Measurements from ENCODE around the gene STK39. TPM values are rescaled to one million over a fixed set of nuclear protein-coding genes. Genes with fewer than 3 reads are reported as not detected.
A peak's percentile ranks its signal among the peaks of the same experiment; 100 is the strongest.

The STK39 gene
- polyA plus RNA-seq (2013) = 10.2 TPM

DNA sequence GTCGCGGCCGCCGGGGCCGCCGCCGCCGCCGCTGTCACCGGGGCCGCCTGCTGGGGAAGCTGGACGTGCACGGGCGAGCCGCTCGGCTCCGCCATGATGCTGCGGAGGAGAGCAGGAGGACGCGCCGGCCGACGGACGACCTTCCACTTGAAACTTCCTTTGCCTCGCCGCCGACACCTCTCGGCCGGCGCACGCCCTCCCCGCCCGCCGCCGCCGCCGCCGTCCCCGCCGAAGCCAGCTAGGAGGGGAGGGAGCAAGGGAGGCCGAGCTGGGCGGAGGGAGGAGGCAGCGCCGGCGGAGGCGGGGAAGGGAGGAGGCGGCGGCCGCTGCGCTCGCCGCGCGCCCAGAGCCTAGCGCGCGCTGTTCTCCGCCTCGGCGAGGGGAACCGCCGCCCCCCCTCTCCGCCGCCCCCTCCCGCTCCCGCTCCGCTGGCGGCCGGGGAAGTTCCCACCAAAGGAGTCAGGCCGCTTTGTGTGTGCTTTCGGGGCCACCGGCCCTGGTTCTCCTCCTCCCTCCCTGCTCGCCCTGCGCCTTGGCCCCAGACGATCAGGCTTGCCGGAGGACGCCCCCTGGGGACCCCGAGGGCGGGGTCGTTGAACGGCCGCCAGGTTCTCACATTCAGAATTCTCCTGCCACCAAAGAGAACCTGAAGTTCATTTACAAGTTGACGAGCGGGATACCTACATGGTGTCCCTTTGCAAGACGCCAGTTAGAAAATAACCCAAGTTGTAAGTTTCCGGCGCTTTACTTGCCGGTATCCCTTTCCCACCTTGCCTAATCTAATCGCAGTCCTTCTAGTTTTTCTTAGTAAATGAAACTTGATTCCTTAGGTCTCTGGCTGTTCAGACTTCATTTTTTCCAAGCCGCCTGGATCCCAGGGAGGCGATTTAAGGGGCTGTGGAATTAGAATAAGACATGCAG lies at the start of gene STK39:
Gene STK39 (minus strand): TSS at position 255 of the 921 bp plus-strand sequence. CDS start 160 bp downstream, at position 95.
- peak within 1 kb of the TSS; percentile 66 to 83 (median 79) for H3K4me3 ChIP-seq (ENCODE audit: control insufficient read depth in 1 of 7, extremely low read depth in 1 of 7, insufficient read depth in 4 of 7, low read depth in 2 of 7, low read length in 6 of 7)
- H3K27me3 ChIP-seq (replicated peaks in 2 of 5; ENCODE audit: control insufficient read depth in 4 of 5, insufficient read depth in 5 of 5, low read length in 4 of 5) = no peaks in the 10 kb centered on the region
- DNase-seq = peak; percentile 76 to 91 (median 90)
- H3K9me3 ChIP-seq (ENCODE audit: control extremely low read depth in 1 of 5, control insufficient read depth in 4 of 5, insufficient read depth in 2 of 5, low read depth in 1 of 5, low read length in 4 of 5) = no peaks in the 10 kb centered on the region
- peaks cover 0 to 24% (median 12%) of the 10 kb centered on the region in 4 experiments for H3K4me1 ChIP-seq (ENCODE audit: control extremely low read depth in 1 of 4, control insufficient read depth in 4 of 4, insufficient read depth in 4 of 4, low read length in 3 of 4)
- peak within 1 kb of the TSS; percentile 33 to 68 for H3K27ac ChIP-seq (ENCODE audit: insufficient read depth in 1 of 2, low read depth in 1 of 2, low read length in 2 of 2, poor library complexity in 1 of 2, severe bottlenecking in 2 of 2)
- CTCF ChIA-PET = interaction anchor here (0.6 kb wide), 1 partner anchor 128 kb away, joined by 5 read pairs; no protein-coding TSS in a partner anchor
- POLR2A ChIA-PET = no interaction called here
- WGBS (ENCODE audit: insufficient coverage) = 0% methylated on average over 56 of the region's 91 CpGs
- no peaks in the 10 kb centered on the region for H3K36me3 ChIP-seq (ENCODE audit: control insufficient read depth in 4 of 4, insufficient read depth in 4 of 4, low read length in 3 of 4)

DNA sequence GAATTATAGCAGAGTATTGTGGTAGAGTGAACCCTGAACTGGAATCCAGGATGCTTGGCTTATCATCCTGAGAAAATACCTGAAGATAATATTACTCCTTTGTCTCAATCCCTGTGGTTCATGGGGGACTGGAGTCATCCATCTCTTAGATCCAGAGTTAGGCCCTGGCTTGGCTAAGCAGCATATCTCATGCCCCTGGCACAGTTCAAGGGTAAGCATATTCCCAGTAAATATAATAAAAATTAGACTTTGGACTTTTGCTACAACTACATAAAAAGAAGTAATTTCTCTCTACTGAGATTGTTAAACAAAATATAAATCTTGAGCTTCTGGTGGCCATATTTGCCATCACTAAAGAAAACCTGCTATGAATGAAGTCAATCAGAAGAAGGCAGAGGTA lies 47.7 kb upstream of the STK39 start:
- DNase-seq = no peak
- Histone ChIP-seq H3K4me3 (ENCODE audit: control insufficient read depth in 1 of 7, extremely low read depth in 1 of 7, insufficient read depth in 4 of 7, low read depth in 2 of 7, low read length in 6 of 7) (no peak overlapping the region), H3K27ac (ENCODE audit: insufficient read depth in 1 of 2, low read depth in 1 of 2, low read length in 2 of 2, poor library complexity in 1 of 2, severe bottlenecking in 2 of 2) (no peak overlapping the region), H3K9me3 (ENCODE audit: control extremely low read depth in 1 of 5, control insufficient read depth in 4 of 5, insufficient read depth in 2 of 5, low read depth in 1 of 5, low read length in 4 of 5) (no peaks in the 10 kb centered on the region), H3K4me1 (ENCODE audit: control extremely low read depth in 1 of 4, control insufficient read depth in 4 of 4, insufficient read depth in 4 of 4, low read length in 3 of 4) (no peaks in the 10 kb centered on the region), H3K36me3 (ENCODE audit: control insufficient read depth in 4 of 4, insufficient read depth in 4 of 4, low read length in 3 of 4) (no peaks in the 10 kb centered on the region), H3K27me3 (replicated peaks in 2 of 5; ENCODE audit: control insufficient read depth in 4 of 5, insufficient read depth in 5 of 5, low read length in 4 of 5) (no peaks in the 10 kb centered on the region)
- ChIA-PET POLR2A (no interaction called here), CTCF (interaction anchor here (1.3 kb wide), 1 partner anchor 9 kb away, joined by 3 read pairs; no protein-coding TSS in a partner anchor)

DNA sequence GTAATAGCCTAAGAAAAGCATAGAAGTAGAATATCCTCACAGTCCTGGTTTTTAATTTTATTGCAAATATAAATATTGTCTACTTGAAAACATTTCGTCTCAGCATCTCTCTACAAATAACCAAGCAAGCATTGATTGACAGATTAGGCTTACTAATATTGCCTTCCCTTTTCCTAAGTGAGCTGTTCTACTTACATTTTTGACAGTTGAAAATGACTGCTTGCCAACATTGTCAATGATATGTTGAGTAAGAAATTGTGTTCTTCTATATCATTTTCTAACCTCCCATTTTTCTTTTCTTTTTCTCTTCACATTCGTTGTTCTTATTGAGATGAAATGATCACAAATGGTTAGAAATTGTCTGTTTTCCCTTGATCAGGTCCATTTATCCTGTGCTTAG lies 47.0 kb upstream of the STK39 start:
- Histone ChIP-seq H3K4me1 (ENCODE audit: control extremely low read depth in 1 of 4, control insufficient read depth in 4 of 4, insufficient read depth in 4 of 4, low read length in 3 of 4) (no peaks in the 10 kb centered on the region), H3K27me3 (replicated peaks in 2 of 5; ENCODE audit: control insufficient read depth in 4 of 5, insufficient read depth in 5 of 5, low read length in 4 of 5) (no peaks in the 10 kb centered on the region), H3K4me3 (ENCODE audit: control insufficient read depth in 1 of 7, extremely low read depth in 1 of 7, insufficient read depth in 4 of 7, low read depth in 2 of 7, low read length in 6 of 7) (no peak overlapping the region), H3K36me3 (ENCODE audit: control insufficient read depth in 4 of 4, insufficient read depth in 4 of 4, low read length in 3 of 4) (no peaks in the 10 kb centered on the region), H3K27ac (ENCODE audit: insufficient read depth in 1 of 2, low read depth in 1 of 2, low read length in 2 of 2, poor library complexity in 1 of 2, severe bottlenecking in 2 of 2) (no peak overlapping the region), H3K9me3 (ENCODE audit: control extremely low read depth in 1 of 5, control insufficient read depth in 4 of 5, insufficient read depth in 2 of 5, low read depth in 1 of 5, low read length in 4 of 5) (no peaks in the 10 kb centered on the region)
- no CpG with 5 or more reads among the region's 2 CpGs for WGBS (ENCODE audit: insufficient coverage)
- ChIA-PET CTCF (interaction anchor here (1.3 to 1.4 kb wide), 2 partner anchors 9 to 40 kb away, joined by 3 read pairs; no protein-coding TSS in a partner anchor), POLR2A (no interaction called here)
- no peak for DNase-seq

DNA sequence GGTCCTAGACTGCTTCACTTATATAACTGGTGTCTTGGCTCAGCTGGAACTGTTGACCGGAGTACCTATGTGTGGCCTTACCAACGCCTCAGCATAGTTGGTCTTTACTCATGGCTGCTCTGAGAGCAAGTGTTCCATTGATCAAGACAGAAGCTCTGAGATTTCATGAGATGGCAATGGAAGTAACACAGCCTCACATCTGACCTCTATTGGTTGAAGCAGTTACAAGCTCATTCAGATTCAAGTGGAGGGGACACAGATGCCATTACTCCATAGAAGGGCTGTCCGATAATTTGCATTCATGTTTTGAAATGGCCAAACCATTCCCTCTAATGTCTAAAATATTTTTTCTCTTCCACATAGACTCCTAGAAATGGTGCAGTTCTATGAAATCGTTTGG lies 46.4 kb upstream of the STK39 start:
- ChIA-PET CTCF (interaction anchor here (1.4 kb wide), 1 partner anchor 40 kb away, joined by 3 read pairs; no protein-coding TSS in a partner anchor), POLR2A (no interaction called here)
- DNase-seq = no peak
- Histone ChIP-seq H3K36me3 (ENCODE audit: control insufficient read depth in 4 of 4, insufficient read depth in 4 of 4, low read length in 3 of 4) (no peaks in the 10 kb centered on the region), H3K27me3 (replicated peaks in 2 of 5; ENCODE audit: control insufficient read depth in 4 of 5, insufficient read depth in 5 of 5, low read length in 4 of 5) (no peaks in the 10 kb centered on the region), H3K4me1 (ENCODE audit: control extremely low read depth in 1 of 4, control insufficient read depth in 4 of 4, insufficient read depth in 4 of 4, low read length in 3 of 4) (no peaks in the 10 kb centered on the region), H3K27ac (ENCODE audit: insufficient read depth in 1 of 2, low read depth in 1 of 2, low read length in 2 of 2, poor library complexity in 1 of 2, severe bottlenecking in 2 of 2) (no peak overlapping the region), H3K9me3 (ENCODE audit: control extremely low read depth in 1 of 5, control insufficient read depth in 4 of 5, insufficient read depth in 2 of 5, low read depth in 1 of 5, low read length in 4 of 5) (no peaks in the 10 kb centered on the region), H3K4me3 (ENCODE audit: control insufficient read depth in 1 of 7, extremely low read depth in 1 of 7, insufficient read depth in 4 of 7, low read depth in 2 of 7, low read length in 6 of 7) (no peak overlapping the region)
- WGBS (ENCODE audit: insufficient coverage) = 89% methylated on average over 3 of the region's 4 CpGs

DNA sequence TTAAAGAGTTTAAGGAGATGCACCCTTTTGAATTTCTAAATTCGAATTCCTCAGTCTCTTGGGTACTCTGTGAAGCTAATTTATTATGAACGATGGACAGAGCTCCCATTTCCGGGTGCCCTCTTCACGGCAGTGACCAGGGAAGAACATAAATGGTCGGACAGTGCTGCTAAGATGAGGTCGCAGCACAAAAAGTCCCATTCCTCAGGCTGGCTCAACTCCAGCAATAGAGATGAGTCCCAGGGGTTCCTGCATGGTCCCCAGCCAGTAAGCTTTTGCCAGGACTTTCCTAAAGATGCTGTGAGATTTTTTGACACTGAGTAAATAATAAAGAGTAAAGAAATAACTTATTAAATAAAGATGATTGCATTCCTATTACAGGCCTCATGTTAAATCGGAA lies 43.0 kb upstream of the STK39 start:
- Histone ChIP-seq H3K36me3 (ENCODE audit: control insufficient read depth in 4 of 4, insufficient read depth in 4 of 4, low read length in 3 of 4) (no peaks in the 10 kb centered on the region), H3K9me3 (ENCODE audit: control extremely low read depth in 1 of 5, control insufficient read depth in 4 of 5, insufficient read depth in 2 of 5, low read depth in 1 of 5, low read length in 4 of 5) (no peaks in the 10 kb centered on the region), H3K27ac (ENCODE audit: insufficient read depth in 1 of 2, low read depth in 1 of 2, low read length in 2 of 2, poor library complexity in 1 of 2, severe bottlenecking in 2 of 2) (no peak overlapping the region), H3K27me3 (replicated peaks in 2 of 5; ENCODE audit: control insufficient read depth in 4 of 5, insufficient read depth in 5 of 5, low read length in 4 of 5) (no peaks in the 10 kb centered on the region), H3K4me3 (ENCODE audit: control insufficient read depth in 1 of 7, extremely low read depth in 1 of 7, insufficient read depth in 4 of 7, low read depth in 2 of 7, low read length in 6 of 7) (no peak overlapping the region), H3K4me1 (ENCODE audit: control extremely low read depth in 1 of 4, control insufficient read depth in 4 of 4, insufficient read depth in 4 of 4, low read length in 3 of 4) (no peaks in the 10 kb centered on the region)
- ChIA-PET CTCF (interaction anchor here (1.0 to 1.1 kb wide), 2 partner anchors 11 kb away, joined by 4 read pairs; no protein-coding TSS in a partner anchor), POLR2A (no interaction called here)
- WGBS (ENCODE audit: insufficient coverage) = 100% methylated on average over 6 of the region's 7 CpGs
- no peak for DNase-seq

DNA sequence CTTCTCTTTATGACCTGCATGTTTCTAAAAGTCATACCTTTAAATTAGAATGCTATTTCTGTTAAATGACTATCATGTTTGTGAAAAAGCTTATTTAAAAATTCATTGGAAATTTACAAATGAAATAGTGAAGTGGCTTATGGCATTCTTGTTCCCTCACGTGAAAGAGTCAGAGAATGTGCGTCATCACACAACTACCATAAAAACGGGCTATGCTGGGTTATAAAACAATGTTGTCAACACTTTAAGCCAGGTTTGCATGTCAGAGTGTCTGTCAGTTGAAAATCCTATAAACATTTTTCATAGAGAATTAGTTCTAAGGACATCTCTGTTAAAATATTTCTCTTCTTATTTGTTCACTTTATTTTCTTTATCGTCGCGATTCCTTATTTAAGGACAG lies 42.5 kb upstream of the STK39 start:
- Histone ChIP-seq H3K27ac (ENCODE audit: insufficient read depth in 1 of 2, low read depth in 1 of 2, low read length in 2 of 2, poor library complexity in 1 of 2, severe bottlenecking in 2 of 2) (no peak overlapping the region), H3K4me1 (ENCODE audit: control extremely low read depth in 1 of 4, control insufficient read depth in 4 of 4, insufficient read depth in 4 of 4, low read length in 3 of 4) (no peaks in the 10 kb centered on the region), H3K36me3 (ENCODE audit: control insufficient read depth in 4 of 4, insufficient read depth in 4 of 4, low read length in 3 of 4) (no peaks in the 10 kb centered on the region), H3K4me3 (ENCODE audit: control insufficient read depth in 1 of 7, extremely low read depth in 1 of 7, insufficient read depth in 4 of 7, low read depth in 2 of 7, low read length in 6 of 7) (no peak overlapping the region), H3K9me3 (ENCODE audit: control extremely low read depth in 1 of 5, control insufficient read depth in 4 of 5, insufficient read depth in 2 of 5, low read depth in 1 of 5, low read length in 4 of 5) (no peaks in the 10 kb centered on the region), H3K27me3 (replicated peaks in 2 of 5; ENCODE audit: control insufficient read depth in 4 of 5, insufficient read depth in 5 of 5, low read length in 4 of 5) (no peaks in the 10 kb centered on the region)
- 100% methylated on average over 3 of the region's 6 CpGs for WGBS (ENCODE audit: insufficient coverage)
- CTCF ChIA-PET = interaction anchor here (1.0 to 1.1 kb wide), 2 partner anchors 10 to 11 kb away, joined by 4 read pairs; no protein-coding TSS in a partner anchor
- no peak for DNase-seq
- POLR2A ChIA-PET = no interaction called here

DNA sequence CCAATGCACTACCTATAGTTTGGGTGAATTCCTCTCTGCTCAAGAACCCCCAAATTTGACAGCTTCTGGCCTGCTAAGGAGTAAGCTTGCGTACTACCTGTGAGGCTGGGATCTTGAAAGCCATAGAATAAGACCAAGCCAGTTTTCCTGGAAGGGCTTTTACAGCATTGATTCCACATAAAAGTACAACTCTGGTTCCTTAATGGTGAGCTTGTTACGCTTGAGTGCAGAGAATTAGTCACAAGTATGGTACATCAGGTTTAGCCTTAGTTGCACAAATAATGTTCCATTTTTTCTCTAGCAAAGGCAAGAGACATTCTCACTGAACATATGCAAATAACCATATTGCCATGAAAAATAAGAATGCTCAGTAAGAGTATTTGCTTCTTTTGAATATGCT lies 39.1 kb upstream of the STK39 start:
- no peak overlapping the region for H3K27ac ChIP-seq (ENCODE audit: insufficient read depth in 1 of 2, low read depth in 1 of 2, low read length in 2 of 2, poor library complexity in 1 of 2, severe bottlenecking in 2 of 2)
- CTCF ChIA-PET = interaction anchor here (1.5 kb wide), 1 partner anchor 8 kb away, joined by 3 read pairs; no protein-coding TSS in a partner anchor
- no peak overlapping the region for H3K4me3 ChIP-seq (ENCODE audit: control insufficient read depth in 1 of 7, extremely low read depth in 1 of 7, insufficient read depth in 4 of 7, low read depth in 2 of 7, low read length in 6 of 7)
- no peaks in the 10 kb centered on the region for H3K9me3 ChIP-seq (ENCODE audit: control extremely low read depth in 1 of 5, control insufficient read depth in 4 of 5, insufficient read depth in 2 of 5, low read depth in 1 of 5, low read length in 4 of 5)
- no peaks in the 10 kb centered on the region for H3K36me3 ChIP-seq (ENCODE audit: control insufficient read depth in 4 of 4, insufficient read depth in 4 of 4, low read length in 3 of 4)
- H3K4me1 ChIP-seq (ENCODE audit: control extremely low read depth in 1 of 4, control insufficient read depth in 4 of 4, insufficient read depth in 4 of 4, low read length in 3 of 4) = no peaks in the 10 kb centered on the region
- WGBS (ENCODE audit: insufficient coverage) = no CpG with 5 or more reads among the region's 2 CpGs
- DNase-seq = no peak
- H3K27me3 ChIP-seq (replicated peaks in 2 of 5; ENCODE audit: control insufficient read depth in 4 of 5, insufficient read depth in 5 of 5, low read length in 4 of 5) = no peaks in the 10 kb centered on the region
- POLR2A ChIA-PET = no interaction called here

Data from common myeloid progenitor, CD34-positive (primary cell).